Tracheal epithelial cell (primary cell): Measurements from ENCODE around the gene ANKAR. TPM values are rescaled to one million over a fixed set of nuclear protein-coding genes. Genes with fewer than 3 reads are reported as not detected.

ENCODE experiments used
- total RNA-seq: library from RNA; depleted of rRNA; stranded (reverse); fragments of >200 nt; gene quantifications from 2 replicates; pipeline ENCODE4 v1.2.1, GENCODE V29; 2014

The ANKAR gene
- 1.7 and 2.4 TPM in 2 replicates for total RNA-seq

DNA sequence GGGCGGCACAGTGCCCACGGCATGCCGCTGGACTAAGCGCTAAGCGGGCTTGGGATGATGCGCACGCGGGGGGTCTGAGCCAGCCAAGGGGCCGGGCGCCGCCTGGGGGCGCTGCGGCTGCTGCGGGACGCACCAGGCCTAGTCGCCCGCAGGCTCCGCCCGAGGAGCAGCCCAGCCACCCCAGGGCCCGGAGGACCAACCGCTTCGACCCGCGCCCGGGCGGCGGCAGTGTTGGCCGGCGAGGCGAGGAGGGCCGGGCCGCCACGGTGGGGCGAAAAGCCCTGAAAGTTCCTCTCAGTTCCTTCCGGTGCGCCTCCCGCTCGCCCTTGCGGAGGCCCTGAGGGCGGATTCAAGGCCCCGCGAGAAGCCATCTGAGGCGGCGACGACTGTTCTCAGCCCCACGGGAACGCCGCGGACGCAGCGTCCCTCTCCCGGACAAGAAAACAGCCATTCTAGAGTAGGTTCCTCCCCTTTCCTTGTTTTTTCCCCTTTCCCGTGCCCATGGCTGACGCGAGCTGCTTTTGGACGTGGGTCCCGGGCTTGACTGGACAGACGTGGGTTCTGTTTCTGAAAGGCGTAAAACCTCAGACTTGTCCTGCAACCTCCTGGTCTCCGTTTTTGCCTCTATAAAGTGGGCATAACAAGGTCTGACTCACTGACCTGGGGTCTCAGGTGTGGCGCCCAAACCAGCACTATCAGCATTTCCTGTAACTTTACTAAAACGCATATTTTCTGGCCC is at the start of gene ANKAR:
TSS of gene ANKAR (plus strand) at position 297 of the 739 bp plus-strand sequence. CDS start 1,821 bp downstream, outside the sequence.

DNA sequence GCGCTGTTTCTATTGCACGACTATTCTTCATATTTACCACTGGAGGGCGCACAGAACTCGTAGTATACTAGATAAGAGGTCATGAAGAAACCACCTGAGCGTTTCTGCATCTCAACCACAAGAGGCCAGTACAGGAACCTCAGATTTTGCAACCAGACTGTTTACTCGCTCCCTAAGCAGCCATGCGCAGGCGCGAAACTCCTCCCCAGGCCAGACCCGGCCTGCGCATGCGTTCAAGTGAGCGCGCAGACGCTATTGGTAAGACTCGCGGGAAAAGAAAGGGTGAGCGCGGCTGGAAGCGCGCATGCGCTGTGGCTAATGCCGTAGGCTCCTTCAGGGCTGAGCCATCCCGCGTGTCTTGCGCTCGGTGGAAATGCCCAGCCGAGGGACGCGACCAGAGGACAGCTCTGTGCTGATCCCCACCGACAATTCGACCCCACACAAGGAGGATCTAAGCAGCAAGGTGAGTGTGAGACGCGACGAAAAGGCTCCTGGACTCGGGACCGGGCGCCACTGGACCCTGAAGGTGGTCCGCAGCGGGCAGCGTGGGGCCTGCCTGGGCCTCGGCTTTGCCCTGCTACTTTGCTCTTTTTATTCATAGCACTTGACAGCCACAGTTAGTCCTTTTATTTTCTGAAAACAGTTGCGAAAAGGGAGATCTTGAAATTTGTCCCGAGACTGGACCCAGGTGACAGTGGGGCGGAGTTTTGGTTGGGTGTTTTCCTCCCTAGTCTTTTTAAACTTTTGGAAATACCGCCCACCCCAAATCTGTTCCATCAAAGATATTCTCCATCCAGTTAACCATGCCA is 13.1 kb upstream of the ANKAR start, which contains the start of gene ASNSD1:
TSS of gene ASNSD1 (plus strand) at position 312 of the 809 bp plus-strand sequence. CDS start 4,674 bp downstream, outside the sequence.

Other genes with a start within 250 kb of the ANKAR start
- 40.5 and 54.6 TPM in 2 replicates for gene WDR75, start 233.2 kb upstream of the ANKAR start, total RNA-seq
- 1.4 and 1.7 TPM in 2 replicates for gene SLC40A1, start 93.9 kb upstream of the ANKAR start, total RNA-seq
- 38.2 and 46.5 TPM in 2 replicates for gene ASNSD1, start 13.2 kb upstream of the ANKAR start, total RNA-seq
- gene OSGEPL1, start 88.1 kb downstream of the ANKAR start, total RNA-seq: 6.5 and 17.1 TPM in 2 replicates
- gene ORMDL1, start 109.7 kb downstream of the ANKAR start, total RNA-seq: 34.7 and 50.3 TPM in 2 replicates
- 17.6 and 19.6 TPM in 2 replicates for gene PMS1, start 109.8 kb downstream of the ANKAR start, total RNA-seq